Endothelial cell of umbilical vein (primary cell): Measurements from ENCODE around the gene CSMD2. TPM values are rescaled to one million over a fixed set of nuclear protein-coding genes. Genes with fewer than 3 reads are reported as not detected.

Source experiments
- BruUV-seq: library from RNA; stranded (reverse); fragments of 400-500 nt; replicated peaks from 2 replicates; lab custom pipeline; 2021; lab: Mats Ljungman, UMichigan
- CTCF ChIA-PET: fragments of 300-600, 350-600 bp; sonication (Branson Sonifier 250); formaldehyde crosslinking; loops from one replicate; lab custom pipeline; 2021; ENCODE audit warnings: antibody characterized with exemption, inconsistent platforms; lab: Charles Lee
- POLR2A ChIA-PET: fragments of 300-600, 350-600 bp; sonication (Branson Sonifier 250); formaldehyde crosslinking; loops from one replicate; lab custom pipeline; 2021; ENCODE audit warnings: antibody characterized with exemption, inconsistent platforms; lab: Charles Lee
- DNase-seq: peaks from one replicate; pipeline ENCODE4 v3.0.0-alpha.2; 2011; ENCODE audit warnings: low read depth, low spot score
- FAIRE-seq: peaks from 2 replicates; lab custom pipeline; 2011; peaks lifted over from hg19 to GRCh38; lab: Jason Lieb, UNC
- H2AFZ ChIP-seq: 2 replicates; pipeline ENCODE4 v1.6.0; 2012; ENCODE audit warnings: low read depth, low read length, control low read depth, inconsistent platforms
- H3K27ac ChIP-seq: 2 replicates; pipeline ENCODE4 v1.5.1; 2011; ENCODE audit warnings: low read depth, mild to moderate bottlenecking, control low read depth, low read length, moderate library complexity; ENCODE audit not compliant: insufficient read depth
- H3K27me3 ChIP-seq, 2 experiments: 2 replicates each; pipeline versions ENCODE4 v1.6.0 to v1.6.1; 2011; ENCODE audit warnings: low read length in 2 of 2, mixed read lengths in 1 of 2; ENCODE audit not compliant: control insufficient read depth in 2 of 2, insufficient read depth in 2 of 2
- H3K36me3 ChIP-seq, 2 experiments: 2 replicates in 1 of 2; 3 replicates in 1 of 2; pipeline ENCODE4 v1.5.1; 2011; ENCODE audit warnings: low read length in 2 of 2, mild to moderate bottlenecking in 1 of 2, moderate library complexity in 1 of 2; ENCODE audit not compliant: control insufficient read depth in 2 of 2, insufficient read depth in 2 of 2; ENCODE audit errors: extremely low read depth in 1 of 2
- H3K4me1 ChIP-seq: 3 replicates; pipeline ENCODE4 v1.5.1; 2011; ENCODE audit warnings: mild to moderate bottlenecking, low read length; ENCODE audit not compliant: control insufficient read depth, insufficient read depth; ENCODE audit errors: extremely low read depth
- H3K4me2 ChIP-seq: 2 replicates; pipeline ENCODE4 v1.6.1; 2011; ENCODE audit warnings: low read length, control low read depth, mixed read lengths; ENCODE audit not compliant: insufficient read depth
- H3K4me3 ChIP-seq, 3 experiments: fragments of 200-600 bp in 1 of 3; sonication (generic), shearing (Covaris generic) in 1 of 3; replicated peaks in 1 of 3; 2 replicates each; pipeline ENCODE4 v1.5.1; 2011 to 2016; ENCODE audit warnings: control low read depth in 3 of 3, low read length in 3 of 3, mild to moderate bottlenecking in 2 of 3, inconsistent platforms in 1 of 3, low read depth in 1 of 3, moderate library complexity in 1 of 3; ENCODE audit not compliant: insufficient read depth in 1 of 3
- H3K79me2 ChIP-seq: 2 replicates; pipeline ENCODE4 v1.6.0; 2012; ENCODE audit warnings: low read length, inconsistent platforms; ENCODE audit not compliant: control insufficient read depth, insufficient read depth
- H3K9ac ChIP-seq: replicated peaks from 2 replicates; pipeline ENCODE3; 2011; ENCODE audit warnings: low read length, control low read depth; ENCODE audit not compliant: insufficient read depth; ENCODE audit errors: extremely low read depth
- H3K9me1 ChIP-seq: replicated peaks from 3 replicates; pipeline ENCODE4 v1.6.0; 2011; ENCODE audit warnings: mild to moderate bottlenecking, low read length; ENCODE audit not compliant: control insufficient read depth, insufficient read depth; ENCODE audit errors: extremely low read depth
- H3K9me3 ChIP-seq: replicated peaks from 2 replicates; pipeline ENCODE4 v1.5.1; 2012; ENCODE audit warnings: low read length, inconsistent platforms; ENCODE audit not compliant: control insufficient read depth, insufficient read depth
- H4K20me1 ChIP-seq: replicated peaks from 2 replicates; pipeline ENCODE3; 2011; ENCODE audit warnings: mild to moderate bottlenecking, low read length; ENCODE audit not compliant: control insufficient read depth, insufficient read depth; ENCODE audit errors: extremely low read depth
- CTCF ChIP-seq, 2 donors: IDR thresholded peaks; 1 replicate in 1 of 2; 2 replicates in 1 of 2; pipeline ENCODE4 v1.5.1; 2011; ENCODE audit warnings: low read length in 2 of 2, mild to moderate bottlenecking in 2 of 2, moderate library complexity in 2 of 2, control low read depth in 1 of 2, inconsistent platforms in 1 of 2, low read depth in 1 of 2; ENCODE audit not compliant: insufficient read depth in 1 of 2; ENCODE audit errors: extremely low read depth in 1 of 2
- EZH2 ChIP-seq: IDR thresholded peaks from 2 replicates; pipeline ENCODE4 v1.6.1; 2012; ENCODE audit warnings: borderline replicate concordance, low read depth, mild to moderate bottlenecking, moderate library complexity, low read length, inconsistent platforms; ENCODE audit not compliant: severe bottlenecking
- FOS ChIP-seq: IDR thresholded peaks from 2 replicates; pipeline ENCODE4 v1.6.1; 2011; ENCODE audit warnings: mild to moderate bottlenecking, low read length, moderate library complexity, borderline replicate concordance; ENCODE audit not compliant: insufficient read depth
- JUN ChIP-seq: IDR thresholded peaks from 2 replicates; pipeline ENCODE4 v1.6.1; 2011; ENCODE audit warnings: borderline replicate concordance, low read depth; ENCODE audit not compliant: insufficient read length, insufficient read depth
- MAX ChIP-seq: IDR thresholded peaks from 2 replicates; pipeline ENCODE4 v1.6.1; 2011; ENCODE audit not compliant: insufficient read depth, insufficient read length
- MYC ChIP-seq: IDR thresholded peaks from one replicate; pipeline ENCODE4 v1.6.1; 2011; ENCODE audit warnings: mild to moderate bottlenecking, low read depth, low read length
- POLR2A ChIP-seq: IDR thresholded peaks from 2 replicates; pipeline ENCODE4 v1.6.1; 2012; ENCODE audit warnings: low read depth, mild to moderate bottlenecking, control low read depth, low read length
- POLR2AphosphoS5 ChIP-seq: IDR thresholded peaks from 2 replicates; pipeline ENCODE4 v1.6.1; 2012; ENCODE audit warnings: low read depth, mild to moderate bottlenecking, control low read depth, low read length, moderate library complexity; ENCODE audit not compliant: insufficient read depth
- dilution Hi-C: fragments of 300-500 bp; cut with MboI; formaldehyde crosslinking; loops from one replicate; pipeline ENCODE4 v1.15.0; 2019; ENCODE audit warnings: low sequenced_read_pairs; ENCODE audit not compliant: extremely low pct_ligation_motif_present
- intact Hi-C: fragments of 100-400 bp; cut with micrococcal nuclease; formaldehyde crosslinking; loops from one replicate; pipeline ENCODE4 v1.10.0; 2022
- polyA plus RNA-seq, 4 experiments: library from polyadenylated mRNA; depleted of rRNA in 3 of 4; stranded (reverse) in 3 of 4; unstranded in 1 of 4; fragments of >200 nt; gene quantifications; 2 replicates each; pipeline versions ENCODE4 v1.2.1 to v1.2.3, GENCODE V29; 2011 to 2012; ENCODE audit warnings: missing spikeins in 1 of 4
- total RNA-seq: library from RNA; stranded (reverse); gene quantifications from 2 replicates; pipeline ENCODE4 v1.2.3, GENCODE V29; 2021

Gene CSMD2
- total and polyA plus RNA-seq, 2 donors (not counting 3 experiments of a cell fraction or from before 2014, with no cell fraction given): under 0.01 TPM; not detected in 1

GRCh38 chr1:34060901-34061415, 104.1 kb downstream of the CSMD2 start:
- no peak for DNase-seq
- no peaks in the 10 kb centered on the region for H3K27me3 ChIP-seq
- intact Hi-C loops (no loop called here), dilution Hi-C loops (no loop called here)
- no peaks in the 10 kb centered on the region for H3K4me1 ChIP-seq
- H3K9me1 ChIP-seq: no peaks in the 10 kb centered on the region
- TF ChIP-seq POLR2AphosphoS5 (no peak), EZH2 (no peak), MAX (no peak), JUN (no peak), POLR2A (no peak), CTCF (IDR thresholded peaks at IDR 0.05; ENCODE audit: extremely low read depth in 1 of 2, insufficient read depth in 1 of 2, low read depth in 1 of 2, low read length in 2 of 2) (no peak), FOS (no peak), MYC (no peak)
- peaks cover 2% of the 10 kb centered on the region for H3K9me3 ChIP-seq
- no TSS peak for BruUV-seq
- no peaks in the 10 kb centered on the region for H4K20me1 ChIP-seq
- CTCF ChIA-PET: no interaction called here
- POLR2A ChIA-PET: no interaction called here
- no peak overlapping the region for H3K9ac ChIP-seq
- no peak overlapping the region for H3K27ac ChIP-seq
- no peaks in the 10 kb centered on the region for H3K36me3 ChIP-seq
- no peak overlapping the region for H3K4me3 ChIP-seq
- H2AFZ ChIP-seq: no peak overlapping the region
- no peaks in the 10 kb centered on the region for H3K79me2 ChIP-seq
- no peak overlapping the region for H3K4me2 ChIP-seq
- no peak for FAIRE-seq
